ENCODE results near the gene LRMDA.

LRMDA gene

DNA sequence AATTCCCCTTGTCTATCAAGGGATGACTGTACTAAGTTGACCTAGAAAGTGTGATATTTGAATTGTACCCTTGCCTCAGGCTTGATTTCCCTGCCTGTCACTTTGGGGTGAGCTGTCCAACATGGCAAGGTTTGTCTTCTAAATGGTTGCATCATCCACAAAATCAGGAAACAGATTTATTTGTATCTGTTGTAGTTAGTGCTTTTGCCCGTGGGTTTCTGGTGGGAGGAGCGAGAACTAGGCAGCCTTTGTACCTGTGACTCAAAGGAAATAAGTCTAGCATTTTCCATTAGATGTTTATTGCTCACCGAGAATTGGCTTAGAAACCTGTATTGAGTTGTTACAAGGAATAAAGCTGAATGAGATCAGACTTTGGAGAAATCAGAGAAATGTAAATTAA lies 650.8 kb downstream of the LRMDA start:
- DNase-seq (ENCODE audit: low read depth, low spot score) = no peak

DNA sequence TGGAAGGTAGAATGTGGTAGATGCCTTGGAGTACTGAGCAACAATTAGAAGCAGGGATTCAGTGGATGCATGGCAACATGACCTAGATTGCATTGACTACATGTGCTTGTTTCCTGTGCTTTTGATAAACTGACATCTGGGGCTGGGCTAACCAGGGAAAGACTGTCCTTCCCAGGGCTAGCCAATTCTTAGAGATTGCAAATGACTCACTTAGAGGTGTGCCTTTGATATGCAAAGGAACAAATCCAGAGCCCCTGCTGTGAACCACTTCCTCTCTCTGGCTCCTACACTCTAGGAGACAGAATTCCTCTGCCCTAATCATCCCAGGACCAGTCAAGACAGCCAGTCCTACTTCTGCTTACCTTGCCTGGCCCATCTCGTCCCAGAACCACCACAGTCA lies 651.5 kb downstream of the LRMDA start:
- DNase-seq (ENCODE audit: low read depth, low spot score) = no peak

DNA sequence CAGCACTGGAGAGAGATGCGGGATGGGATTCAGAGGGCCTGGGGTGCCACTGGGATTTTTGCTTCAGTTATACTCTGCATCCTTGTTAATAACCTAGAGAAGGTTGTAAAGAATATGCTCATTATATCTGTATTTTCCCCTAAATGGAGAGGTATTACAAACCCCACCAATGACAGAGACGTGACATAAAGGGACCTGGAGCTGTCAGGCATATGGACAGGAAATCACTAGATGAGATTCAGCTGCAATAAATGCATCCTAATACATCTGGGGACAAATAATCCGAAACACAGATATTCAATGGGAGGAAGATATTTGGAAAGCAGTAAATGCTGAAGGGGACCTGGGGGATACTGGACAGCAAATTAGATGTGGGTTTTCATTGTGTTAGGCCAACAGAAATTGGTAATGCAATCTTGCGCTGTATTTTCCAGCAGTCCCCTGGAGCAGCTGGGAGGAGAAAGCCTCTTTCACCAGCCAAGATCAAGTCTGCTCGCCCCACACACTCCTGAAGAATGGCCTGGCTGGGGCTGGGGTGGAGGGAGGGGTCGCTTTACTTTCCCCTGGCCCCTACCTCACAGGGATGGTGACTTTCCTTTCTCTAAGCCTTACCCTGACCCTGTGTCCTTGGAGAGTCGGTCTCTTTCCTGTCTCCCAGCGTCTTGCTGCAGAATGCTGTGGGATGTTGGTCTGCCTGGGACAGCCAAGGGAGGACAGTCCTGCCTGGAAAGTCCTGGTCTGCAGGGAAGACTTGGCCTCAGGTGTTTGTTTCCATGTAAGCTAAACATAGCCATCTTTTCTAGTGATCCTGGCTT lies 653.8 kb downstream of the LRMDA start:
- DNase-seq (ENCODE audit: low read depth, low spot score) = no peak

DNA sequence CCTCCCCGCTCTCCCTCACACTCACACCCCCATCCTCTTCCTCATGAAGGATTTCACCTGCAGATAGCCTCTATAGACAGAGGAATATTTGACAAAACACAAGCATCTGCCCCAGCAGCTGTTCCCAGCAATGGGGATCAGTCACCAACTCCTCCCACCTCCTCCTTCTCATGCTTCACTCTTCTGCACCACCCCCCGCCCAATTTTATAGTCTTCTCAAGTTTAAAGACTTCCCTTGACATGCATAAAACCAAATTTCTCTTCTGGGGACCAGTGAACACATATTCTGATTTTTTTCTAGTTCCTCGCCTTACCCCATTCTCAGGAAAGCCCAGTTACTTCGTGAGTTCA lies 654.4 kb downstream of the LRMDA start:
- no peak for DNase-seq (ENCODE audit: low read depth, low spot score)

DNA sequence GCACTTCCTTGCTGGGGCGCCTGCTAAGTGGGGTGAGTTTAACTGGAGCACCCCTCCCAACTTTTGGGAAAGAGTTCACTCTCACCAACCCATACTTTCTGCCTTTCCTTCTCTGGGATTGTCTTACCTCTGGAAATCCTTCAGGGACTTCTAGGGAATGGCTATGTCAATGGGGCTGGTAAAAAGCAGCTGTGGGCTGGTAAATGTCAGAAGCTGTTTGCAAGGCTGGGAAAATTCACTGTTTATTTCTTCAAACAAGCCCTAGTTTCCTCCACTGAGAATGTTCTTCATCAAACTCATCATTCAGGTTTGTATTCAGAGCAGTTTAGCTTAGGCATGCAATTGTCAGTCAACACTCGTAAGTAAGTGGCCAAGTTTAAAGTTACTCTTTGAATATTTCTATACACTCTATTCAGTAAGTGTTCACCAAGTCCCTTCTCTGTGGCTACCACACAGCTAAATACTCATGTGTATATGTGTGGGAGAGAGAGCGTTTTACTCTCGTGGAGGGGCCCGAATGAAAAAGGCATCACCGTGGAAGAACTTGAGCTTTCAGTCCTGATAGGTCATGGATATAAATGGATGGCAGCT lies 654.8 kb downstream of the LRMDA start:
- DNase-seq (ENCODE audit: low read depth, low spot score) = no peak

DNA sequence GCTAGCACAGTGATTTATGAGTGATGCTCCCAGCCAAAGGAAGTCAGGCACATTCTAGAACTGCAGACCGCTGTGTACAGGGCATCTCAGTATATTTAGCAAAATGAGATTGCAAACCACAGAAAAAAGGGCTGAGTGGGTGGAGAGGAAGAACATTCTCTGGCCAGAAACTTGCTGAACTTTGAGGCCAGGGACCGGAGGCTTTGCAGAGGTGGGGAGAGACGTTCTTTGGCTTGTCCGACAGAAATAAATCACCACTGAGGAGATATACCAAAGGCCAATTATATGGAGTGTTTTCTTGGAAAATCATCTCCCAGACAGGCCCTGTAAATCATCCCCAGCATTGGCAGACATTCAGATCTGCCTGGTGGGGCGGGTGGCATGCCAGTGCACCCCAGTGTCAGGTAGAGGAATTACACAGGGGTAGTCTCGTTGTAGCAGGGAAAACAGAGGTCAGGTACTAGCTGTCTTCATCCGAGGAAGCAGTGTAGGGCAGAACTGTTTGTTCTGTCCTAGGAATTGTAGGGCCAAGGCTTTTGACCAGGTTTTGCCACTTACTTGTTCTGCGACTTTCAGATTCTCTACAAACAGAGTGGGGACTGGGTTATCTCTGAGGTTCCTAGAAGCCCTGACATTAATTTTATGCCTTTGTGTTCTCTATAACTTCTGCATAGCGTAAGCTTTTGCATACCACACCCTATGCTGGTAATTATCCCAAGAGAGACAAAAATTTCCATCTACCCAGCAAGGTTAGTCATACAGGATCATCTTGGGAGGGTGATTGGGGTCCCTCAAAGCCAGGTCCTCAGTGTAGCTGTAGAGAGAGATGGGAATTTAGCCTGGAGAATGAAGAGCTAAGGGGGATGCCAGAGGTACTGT lies 655.6 kb downstream of the LRMDA start:
- no peak for DNase-seq (ENCODE audit: low read depth, low spot score)

DNA sequence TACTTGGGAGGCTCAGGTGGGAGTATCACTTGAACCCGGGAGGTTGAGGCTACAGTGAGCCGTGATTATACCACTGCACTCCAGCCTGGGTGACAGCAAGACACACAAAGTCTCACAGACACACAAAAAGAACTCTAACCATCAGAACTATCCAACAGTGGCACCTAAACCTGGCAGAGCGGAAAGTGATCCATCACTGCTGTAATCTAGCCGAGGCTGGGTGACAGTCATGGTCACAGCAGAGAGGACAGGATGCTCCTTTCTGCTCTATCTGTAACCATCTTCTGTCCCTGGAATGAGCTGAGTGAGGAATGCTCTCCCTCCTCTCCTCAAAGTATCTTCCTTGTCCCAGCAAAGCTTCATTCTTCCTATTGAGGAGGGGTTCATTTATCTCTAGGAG lies 656.6 kb downstream of the LRMDA start:
- DNase-seq (ENCODE audit: low read depth, low spot score) = no peak

DNA sequence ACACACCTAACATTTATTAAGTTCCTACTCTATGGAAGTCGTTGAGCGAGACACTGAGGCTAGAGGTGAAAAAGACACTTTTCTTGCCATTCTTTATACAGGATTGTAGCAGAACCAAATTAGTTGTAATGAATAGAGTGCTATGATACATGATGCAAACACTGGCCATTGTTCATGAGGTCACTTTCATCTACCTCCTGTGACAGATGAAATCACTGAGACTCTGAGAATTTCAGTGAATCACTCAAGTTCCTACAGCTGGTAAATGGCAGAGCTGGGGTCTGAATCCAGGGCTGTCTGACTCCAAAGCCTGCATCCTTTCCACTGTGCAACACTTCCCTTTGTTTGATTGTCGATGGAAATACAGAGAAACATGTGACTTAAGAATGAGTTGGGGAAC lies 657.6 kb downstream of the LRMDA start:
- DNase-seq (ENCODE audit: low read depth, low spot score) = no peak

DNA sequence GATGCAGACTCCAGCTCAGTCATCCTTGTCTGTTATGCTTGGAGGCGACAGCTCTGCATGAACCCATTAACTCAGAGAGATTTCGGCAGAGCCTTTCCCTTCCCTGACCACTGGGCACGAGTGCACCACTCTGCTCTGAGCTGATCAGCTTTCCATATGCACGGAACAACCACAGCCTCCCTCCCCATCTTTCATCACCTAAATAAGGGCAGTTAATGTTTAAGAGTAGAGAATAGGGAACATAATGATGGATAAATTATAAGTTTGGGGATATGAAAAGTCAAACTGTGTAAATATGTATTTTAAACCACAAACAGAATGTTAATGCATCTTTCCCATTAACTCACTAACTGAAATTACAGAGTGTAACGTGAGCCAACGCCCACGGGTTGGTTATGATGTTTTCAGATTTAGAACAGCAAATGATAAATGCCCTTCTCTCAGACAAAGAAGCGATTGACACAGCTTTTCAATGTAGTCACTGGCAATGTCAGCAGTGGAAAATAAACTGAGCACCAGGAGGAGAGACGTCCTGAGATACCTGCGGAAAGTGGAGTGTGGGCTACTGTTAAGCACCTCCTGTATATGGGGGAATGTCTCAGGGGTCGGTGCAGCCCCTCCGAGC lies 658.2 kb downstream of the LRMDA start:
- DNase-seq (ENCODE audit: low read depth, low spot score) = no peak

DNA sequence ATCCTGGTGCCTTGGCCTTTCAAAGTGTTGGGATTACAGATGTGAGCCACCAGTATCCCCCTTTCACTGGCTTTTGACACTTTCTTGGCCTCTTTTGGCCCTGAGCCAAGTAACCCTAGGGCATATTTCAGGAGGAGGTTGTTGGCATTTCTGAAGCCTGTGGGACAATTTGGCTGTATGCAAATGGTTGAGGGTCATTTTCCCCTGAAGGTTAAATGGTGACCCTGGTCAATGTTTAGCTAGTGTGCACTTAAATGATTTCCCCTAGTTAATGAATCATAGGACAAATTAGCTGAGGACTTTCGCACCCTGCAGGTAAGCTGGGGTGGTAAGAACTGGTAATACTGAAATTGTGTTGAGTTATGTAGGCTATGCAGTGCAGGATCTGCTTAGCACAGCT lies 660.5 kb downstream of the LRMDA start:
- no peak for DNase-seq (ENCODE audit: low read depth, low spot score)

DNA sequence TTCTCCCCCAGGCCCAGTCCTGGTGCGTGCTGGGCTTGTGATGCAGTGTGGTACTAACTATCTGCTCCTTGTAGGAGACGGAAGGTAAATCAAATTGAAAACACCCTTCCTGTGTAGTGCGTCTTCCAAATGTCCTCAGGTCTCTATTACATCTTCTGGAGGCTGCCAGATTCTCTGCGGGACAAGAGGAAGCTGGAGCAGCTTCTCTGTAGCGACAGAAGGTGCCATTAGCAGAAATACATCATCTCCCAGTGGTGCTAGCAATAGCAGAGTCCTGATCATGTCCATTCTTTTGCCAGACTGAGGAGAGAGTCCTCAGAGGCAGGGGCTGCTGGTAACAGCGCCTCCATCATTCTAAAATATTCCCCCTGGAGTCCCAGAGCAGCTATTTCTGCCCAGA lies 675.2 kb downstream of the LRMDA start:
- no peak for DNase-seq (ENCODE audit: low read depth, low spot score)

DNA sequence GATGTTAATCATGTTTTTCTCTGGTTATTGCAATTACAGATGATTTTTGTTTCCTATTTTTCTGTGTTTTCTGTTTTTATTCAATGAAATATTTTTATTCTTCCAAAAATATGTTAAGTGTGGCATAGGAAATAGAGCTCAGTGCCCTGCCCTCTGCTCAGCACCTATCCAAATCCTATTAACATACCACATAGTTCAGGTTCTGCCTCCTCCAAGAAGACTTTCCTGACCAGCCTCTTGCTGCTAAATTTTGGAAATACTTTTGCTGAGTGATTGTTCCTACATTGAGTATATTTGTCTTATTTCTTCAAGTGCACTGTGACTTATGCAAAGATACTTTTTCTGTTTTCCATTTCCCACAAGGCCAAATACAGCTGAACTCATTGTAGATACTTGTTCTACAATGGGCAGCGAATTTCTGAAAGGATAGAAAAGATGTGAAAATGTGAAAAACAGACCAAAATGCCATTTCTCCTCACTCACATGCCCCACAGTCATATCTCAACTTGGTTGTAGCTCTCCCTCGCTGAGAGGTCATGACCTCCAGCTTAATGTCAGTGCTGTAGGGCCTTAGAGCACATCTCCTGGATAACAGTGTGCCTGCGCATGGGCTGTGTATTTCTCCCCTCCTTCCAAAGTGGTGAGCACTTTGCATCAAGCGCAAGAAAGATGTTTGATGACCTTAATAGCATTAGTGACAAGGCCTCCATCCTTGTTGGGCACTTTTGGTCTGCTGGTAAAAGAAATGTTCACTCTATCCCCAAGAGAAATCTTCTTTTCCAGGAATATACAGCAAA lies 677.3 kb downstream of the LRMDA start:
- no peak for DNase-seq (ENCODE audit: low read depth, low spot score)

DNA sequence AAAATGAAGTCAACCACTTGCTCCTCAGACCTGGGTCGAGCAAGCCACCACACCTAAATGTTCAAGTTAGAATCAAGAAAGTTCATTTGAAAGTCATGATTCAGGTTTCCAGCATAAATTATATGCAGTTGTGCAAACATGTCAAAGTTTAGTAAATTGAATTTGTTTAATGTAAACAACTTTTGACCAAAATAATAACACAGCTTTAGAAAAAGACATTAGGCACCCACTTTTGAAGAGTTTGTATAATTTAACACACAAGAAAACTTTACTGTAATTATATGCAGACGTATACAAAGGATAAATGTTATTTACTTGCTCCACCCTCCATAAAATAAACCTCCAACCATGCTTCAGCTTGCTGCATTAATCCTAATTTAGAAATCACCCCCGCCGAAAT lies 680.0 kb downstream of the LRMDA start:
- DNase-seq (ENCODE audit: low read depth, low spot score) = no peak

DNA sequence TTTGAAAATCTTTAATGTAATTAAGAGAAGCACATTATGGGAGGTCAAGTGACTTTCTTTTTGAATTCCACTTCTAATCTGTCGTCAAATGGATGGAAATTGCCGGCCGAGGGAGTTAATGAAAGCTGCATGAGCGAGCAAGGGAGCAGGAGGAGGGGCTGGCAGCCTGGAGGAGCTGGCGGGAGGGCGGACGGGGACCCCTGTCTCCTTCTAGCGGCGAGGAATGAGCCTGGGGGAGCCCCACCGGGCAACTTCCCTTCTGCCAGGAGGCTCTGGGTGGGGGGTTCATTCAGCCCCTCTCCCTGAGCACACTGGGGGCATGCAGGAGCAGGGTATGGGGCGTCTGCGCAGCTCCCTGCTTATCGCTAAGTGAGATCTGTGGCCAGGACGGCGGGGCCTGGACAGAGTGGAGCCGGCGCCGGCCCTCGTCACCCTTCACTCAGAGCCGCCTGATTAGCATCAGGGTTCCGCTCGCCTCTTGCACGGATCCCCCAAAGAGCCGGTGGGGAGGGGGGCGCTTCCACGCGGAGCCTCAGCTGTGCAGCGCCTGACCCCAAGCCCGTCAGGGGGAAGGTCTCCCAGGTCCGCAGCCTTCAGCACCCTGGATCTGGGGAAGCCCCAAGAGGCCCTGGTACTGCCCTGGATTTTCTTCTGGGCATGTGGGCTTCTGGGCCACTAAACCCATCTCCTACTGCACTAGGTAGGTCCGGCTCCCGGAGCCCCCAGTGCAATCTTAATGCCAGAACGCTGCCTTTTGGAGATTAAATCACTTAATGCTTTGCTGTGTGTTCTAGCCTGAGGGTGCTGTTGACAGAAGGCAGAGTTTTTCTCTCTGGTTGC lies 680.8 kb downstream of the LRMDA start:
- DNase-seq (ENCODE audit: low read depth, low spot score) = no peak

DNA sequence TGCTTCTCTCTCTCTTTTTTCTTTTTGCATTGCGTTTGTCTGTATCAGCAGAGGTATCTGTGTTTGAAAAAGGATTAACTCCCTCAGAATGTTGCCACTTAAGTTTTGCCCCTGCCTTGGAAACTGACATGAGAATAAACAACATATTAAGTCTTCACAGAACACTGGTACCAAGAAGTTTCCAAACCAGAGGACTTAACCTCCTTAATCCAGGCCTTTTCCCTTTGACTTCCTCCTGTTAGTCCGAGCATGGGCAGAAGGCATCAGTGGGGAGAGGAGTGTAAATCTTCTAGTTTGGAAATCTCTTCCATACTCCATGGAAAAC lies 681.4 kb downstream of the LRMDA start:
- DNase-seq (ENCODE audit: low read depth, low spot score) = no peak

DNA sequence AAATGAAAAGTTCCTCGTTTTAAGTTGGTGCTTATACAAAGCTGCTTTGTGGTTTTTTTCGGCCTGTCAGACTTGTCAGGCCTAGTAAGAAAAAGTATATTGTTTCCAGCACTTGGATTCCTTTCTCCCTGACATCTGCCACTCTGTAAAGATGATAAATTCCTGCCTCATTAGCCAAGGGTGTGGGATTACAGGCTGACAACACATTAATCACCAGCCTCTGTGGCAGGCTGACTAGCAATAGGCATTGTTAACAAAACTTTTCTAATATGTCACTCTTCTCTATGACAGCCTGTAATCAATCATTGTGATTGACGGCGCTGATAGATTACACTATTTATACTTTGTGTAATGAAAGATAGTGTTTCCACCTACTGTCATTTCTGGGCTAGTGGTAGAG lies 682.5 kb downstream of the LRMDA start:
- DNase-seq (ENCODE audit: low read depth, low spot score) = no peak

DNA sequence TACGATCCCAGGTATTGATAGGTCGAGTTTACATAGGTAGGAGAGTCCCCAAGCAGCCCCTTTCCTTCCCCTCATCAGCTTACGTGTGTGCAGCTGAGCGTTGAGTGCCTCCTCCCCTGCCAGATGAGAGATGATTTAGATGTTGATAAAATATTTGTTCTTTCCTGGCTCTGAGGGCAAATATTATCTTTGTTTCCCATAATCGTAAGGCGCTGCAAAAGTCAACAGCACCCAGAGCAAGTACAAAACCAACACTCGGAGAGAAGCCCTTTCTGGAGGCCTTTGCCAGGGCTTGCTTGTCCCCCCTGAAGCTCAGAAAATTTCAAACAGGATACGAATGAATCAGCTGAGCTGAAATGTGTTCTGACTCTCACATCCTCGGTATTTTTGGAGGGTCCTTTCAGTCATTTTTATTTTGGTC lies 683.2 kb downstream of the LRMDA start:
- no peak for DNase-seq (ENCODE audit: low read depth, low spot score)

DNA sequence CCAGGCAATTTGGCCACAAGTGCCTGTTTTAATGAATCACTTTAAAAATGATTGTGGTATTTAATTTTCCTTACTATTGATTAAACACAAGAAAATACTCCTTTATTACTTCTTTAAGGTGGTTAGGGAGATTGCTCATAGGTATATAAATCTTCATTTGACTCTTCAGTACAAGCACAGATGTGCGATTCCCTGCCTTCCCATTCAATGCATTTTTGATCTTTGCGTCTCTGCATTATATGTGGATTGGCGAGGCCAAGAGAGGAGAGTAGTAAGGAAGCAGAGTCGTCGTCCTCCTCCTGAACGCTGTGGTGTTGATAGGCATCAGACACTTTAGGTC lies 683.7 kb downstream of the LRMDA start:
- DNase-seq (ENCODE audit: low read depth, low spot score) = no peak

DNA sequence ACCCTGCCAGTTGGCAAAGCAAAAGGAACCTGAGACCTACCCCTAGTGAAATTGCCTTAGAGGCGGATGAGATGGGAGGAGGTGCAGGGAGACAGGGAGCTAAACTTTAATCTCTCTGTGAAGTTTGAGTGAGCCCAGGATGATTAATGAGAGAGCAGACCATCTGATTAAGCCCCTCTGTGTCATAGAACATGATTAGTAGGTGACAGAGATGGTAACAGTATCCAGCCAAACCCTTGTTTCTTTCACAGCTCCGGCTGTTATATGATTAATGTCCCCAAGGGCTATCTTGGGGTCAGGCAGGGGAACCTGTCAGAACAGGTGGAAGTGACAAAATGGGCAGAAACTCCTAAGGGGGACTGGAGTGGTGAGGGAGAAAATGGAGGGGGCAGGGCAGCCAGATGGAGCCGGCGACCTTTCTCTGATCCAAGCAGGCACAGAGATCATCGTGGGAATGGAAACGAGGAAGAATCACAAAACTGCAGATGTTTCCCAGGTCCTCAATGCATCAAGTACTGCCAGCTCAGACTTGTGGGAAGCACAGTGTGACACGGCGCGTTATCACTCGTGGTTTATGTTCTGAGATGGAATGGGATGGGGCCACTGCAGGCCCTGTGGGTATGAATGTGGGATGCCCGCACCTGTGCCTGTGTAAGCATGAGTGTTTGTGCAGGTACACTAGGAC lies 684.2 kb downstream of the LRMDA start:
- DNase-seq (ENCODE audit: low read depth, low spot score) = no peak

DNA sequence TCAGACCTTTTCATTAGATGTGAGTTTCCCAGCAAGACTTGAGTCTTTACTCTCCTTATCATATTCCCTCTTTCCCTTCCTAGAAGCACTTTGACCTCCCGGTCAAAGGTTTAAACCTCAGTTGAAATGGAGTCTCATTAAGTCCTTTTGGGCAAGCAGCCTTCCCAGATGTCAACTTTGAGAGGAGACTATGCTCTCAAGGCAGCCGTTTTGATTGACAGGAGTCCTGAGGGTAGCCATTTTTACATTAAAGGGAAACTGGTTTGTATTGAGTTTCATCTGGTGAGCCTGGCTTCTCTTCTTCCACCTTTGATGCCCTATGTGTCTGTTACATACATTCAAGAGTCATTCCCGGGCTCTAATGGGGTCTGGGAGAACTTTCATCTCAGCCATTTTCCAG lies 685.1 kb downstream of the LRMDA start:
- DNase-seq (ENCODE audit: low read depth, low spot score) = no peak

Data from activated naive CD8-positive, alpha-beta T cell treated with anti-CD3 and anti-CD28 coated beads, Interleukin-2, amount 50 U/mL, for 16 hours (primary cell).